OCI-LY7 (cell line): ENCODE measurements around the gene DCDC2C. TPM values are rescaled to one million over a fixed set of nuclear protein-coding genes. Genes with fewer than 3 reads are reported as not detected.

Experiments
- BruUV-seq: library from RNA; stranded (reverse); fragments of 400-500 nt; replicated peaks from 2 replicates; lab custom pipeline; 2021; lab: Mats Ljungman, UMichigan
- CTCF ChIA-PET: fragments of 300-600 bp; sonication (Branson Sonifier 250); formaldehyde crosslinking; loops from one replicate; lab custom pipeline; 2022; ENCODE audit warnings: antibody characterized with exemption; ENCODE audit not compliant: unreplicated experiment; lab: Charles Lee
- POLR2A ChIA-PET: fragments of 300-600 bp; sonication (Branson Sonifier 250); formaldehyde crosslinking; loops from one replicate; lab custom pipeline; 2022; ENCODE audit warnings: antibody characterized with exemption; lab: Charles Lee
- DNase-seq: peaks from one replicate; pipeline ENCODE4 v3.0.0-alpha.2; 2015; ENCODE audit warnings: low spot score
- H2AFZ ChIP-seq: fragments of 200-600 bp; sonication (generic), shearing (Covaris generic); 2 replicates; pipeline ENCODE4 v1.6.1; 2014; ENCODE audit warnings: mild to moderate bottlenecking, antibody characterized with exemption, low read length, moderate library complexity
- H3K27ac ChIP-seq: fragments of 200-600 bp; sonication (generic); 2 replicates; pipeline ENCODE4 v1.5.1; 2014; ENCODE audit warnings: mixed run types, low read depth, mild to moderate bottlenecking, moderate library complexity, low read length, inconsistent platforms; ENCODE audit not compliant: poor library complexity, severe bottlenecking
- H3K36me3 ChIP-seq: fragments of 200-600 bp; sonication (generic); 2 replicates; pipeline ENCODE4 v1.6.1; 2014; ENCODE audit warnings: mild to moderate bottlenecking, antibody characterized with exemption, low read length, moderate library complexity, mixed read lengths; ENCODE audit not compliant: insufficient read depth
- H3K4me1 ChIP-seq: fragments of 200-600 bp; sonication (generic); 2 replicates; pipeline ENCODE4 v1.5.1; 2014; ENCODE audit warnings: mild to moderate bottlenecking, low read length; ENCODE audit not compliant: insufficient read depth, poor library complexity, severe bottlenecking
- H3K4me2 ChIP-seq: fragments of 200-600 bp; sonication (generic); 2 replicates; pipeline ENCODE4 v1.6.1; 2014; ENCODE audit warnings: mild to moderate bottlenecking, low read length
- H3K4me3 ChIP-seq: fragments of 200-600 bp; sonication (generic); 2 replicates; pipeline ENCODE4 v1.5.1; 2014; ENCODE audit warnings: mild to moderate bottlenecking, low read depth, low read length; ENCODE audit not compliant: poor library complexity, severe bottlenecking
- H3K79me2 ChIP-seq: fragments of 200-600 bp; sonication (generic); 2 replicates; pipeline ENCODE4 v1.6.1; 2016; ENCODE audit warnings: low read depth, mild to moderate bottlenecking, low read length, moderate library complexity, mixed read lengths; ENCODE audit not compliant: insufficient read depth
- H3K9me2 ChIP-seq: fragments of 200-600 bp; sonication (generic); 2 replicates; pipeline ENCODE4 v1.6.1; 2016; ENCODE audit warnings: mild to moderate bottlenecking, low read length, mixed read lengths; ENCODE audit not compliant: insufficient read depth
- H3K9me3 ChIP-seq: fragments of 200-600 bp; sonication (generic); 2 replicates; pipeline ENCODE4 v1.6.1; 2014; ENCODE audit warnings: mild to moderate bottlenecking, mixed run types, low read length, mixed read lengths
- H4K20me1 ChIP-seq: fragments of 200-600 bp; sonication (generic); 2 replicates; pipeline ENCODE4 v1.6.1; 2014; ENCODE audit warnings: mild to moderate bottlenecking, antibody characterized with exemption, low read length, moderate library complexity, mixed read lengths; ENCODE audit not compliant: insufficient read depth
- EZH2phosphoT487 ChIP-seq: fragments of 200-600 bp; sonication (generic); IDR thresholded peaks from 2 replicates; pipeline ENCODE4 v1.6.1; 2018; ENCODE audit warnings: low read depth, borderline replicate concordance, mild to moderate bottlenecking, mixed run types, antibody characterized with exemption, low read length, moderate library complexity, mixed read lengths
- intact Hi-C: fragments of 100-400 bp; cut with micrococcal nuclease; formaldehyde crosslinking; loops from one replicate; pipeline ENCODE4 v1.10.0; 2022; ENCODE audit not compliant: unreplicated experiment
- total RNA-seq, 2 experiments: library from RNA; depleted of rRNA in 1 of 2; stranded (reverse); fragments of >200 nt in 1 of 2; shearing (Covaris generic) in 1 of 2; gene quantifications; 2 replicates each; pipeline ENCODE4 v1.2.3, GENCODE V29; 2014 to 2022
- TF ChIP-seq, protein P1 (sequence below): fragments of 200-600 bp; sonication (generic); conservative IDR thresholded peaks from 2 replicates; pipeline ENCODE4 v1.5.1; 2014; ENCODE audit warnings: mild to moderate bottlenecking, antibody characterized with exemption, low read length, moderate library complexity, mixed read lengths

Gene DCDC2C
- total RNA-seq, 2 experiments from 2014 or later, result not detected

- ChIA-PET POLR2A (no interaction called here), CTCF (no interaction called here)
- no peaks in the 10 kb centered on the region for H3K9me2 ChIP-seq
- H3K4me3 ChIP-seq, result no peak overlapping the region
- no TSS peak for BruUV-seq
- intact Hi-C loops, result no loop called here
- H3K36me3 ChIP-seq, result no peaks in the 10 kb centered on the region
- no peaks in the 10 kb centered on the region for H3K4me1 ChIP-seq
- no peak overlapping the region for H3K4me2 ChIP-seq
- H3K27ac ChIP-seq, result no peak overlapping the region
- no peaks in the 10 kb centered on the region for H3K79me2 ChIP-seq
- no peaks in the 10 kb centered on the region for H4K20me1 ChIP-seq
- H3K9me3 ChIP-seq, result no peaks in the 10 kb centered on the region
- no peak for DNase-seq
- TF ChIP-seq, protein P1, sequence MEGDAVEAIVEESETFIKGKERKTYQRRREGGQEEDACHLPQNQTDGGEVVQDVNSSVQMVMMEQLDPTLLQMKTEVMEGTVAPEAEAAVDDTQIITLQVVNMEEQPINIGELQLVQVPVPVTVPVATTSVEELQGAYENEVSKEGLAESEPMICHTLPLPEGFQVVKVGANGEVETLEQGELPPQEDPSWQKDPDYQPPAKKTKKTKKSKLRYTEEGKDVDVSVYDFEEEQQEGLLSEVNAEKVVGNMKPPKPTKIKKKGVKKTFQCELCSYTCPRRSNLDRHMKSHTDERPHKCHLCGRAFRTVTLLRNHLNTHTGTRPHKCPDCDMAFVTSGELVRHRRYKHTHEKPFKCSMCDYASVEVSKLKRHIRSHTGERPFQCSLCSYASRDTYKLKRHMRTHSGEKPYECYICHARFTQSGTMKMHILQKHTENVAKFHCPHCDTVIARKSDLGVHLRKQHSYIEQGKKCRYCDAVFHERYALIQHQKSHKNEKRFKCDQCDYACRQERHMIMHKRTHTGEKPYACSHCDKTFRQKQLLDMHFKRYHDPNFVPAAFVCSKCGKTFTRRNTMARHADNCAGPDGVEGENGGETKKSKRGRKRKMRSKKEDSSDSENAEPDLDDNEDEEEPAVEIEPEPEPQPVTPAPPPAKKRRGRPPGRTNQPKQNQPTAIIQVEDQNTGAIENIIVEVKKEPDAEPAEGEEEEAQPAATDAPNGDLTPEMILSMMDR, result no peak
- TF ChIP-seq EZH2phosphoT487, result no peak
- H2AFZ ChIP-seq, result no peak overlapping the region
Observed at GRCh38 chr2:3755277-3755676, 51.9 kb downstream of the DCDC2C start.

DNA sequence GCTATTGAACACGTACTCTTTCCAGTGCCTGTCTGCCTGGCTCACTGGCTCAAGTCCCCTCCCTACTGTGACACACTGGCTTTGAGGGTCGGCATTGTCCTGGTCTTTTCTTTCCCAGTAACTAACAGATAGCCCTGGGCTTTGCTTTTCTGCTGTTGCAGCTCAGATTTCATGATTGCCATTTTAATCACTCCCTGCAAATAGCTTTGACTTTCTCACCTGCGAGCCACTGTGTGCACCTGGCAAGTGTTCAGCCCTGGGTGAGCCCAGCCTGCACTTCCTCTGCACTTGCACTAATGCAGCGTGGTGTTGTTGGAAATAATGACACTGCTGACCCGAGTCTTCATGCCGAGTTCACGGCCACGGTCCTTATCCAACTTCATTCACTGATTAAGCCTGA is 52.9 kb downstream of the DCDC2C start:
- H3K79me2 ChIP-seq, result no peaks in the 10 kb centered on the region
- no peak for DNase-seq
- intact Hi-C loops, result no loop called here
- H3K27ac ChIP-seq, result no peak overlapping the region
- POLR2A ChIA-PET, result no interaction called here
- H3K4me2 ChIP-seq, result no peak overlapping the region
- TF ChIP-seq EZH2phosphoT487, result no peak
- TF ChIP-seq, protein P1, result no peak
- no TSS peak for BruUV-seq
- no peak overlapping the region for H2AFZ ChIP-seq
- no peaks in the 10 kb centered on the region for H3K36me3 ChIP-seq
- no peaks in the 10 kb centered on the region for H3K9me2 ChIP-seq
- no peaks in the 10 kb centered on the region for H4K20me1 ChIP-seq
- no peak overlapping the region for H3K4me3 ChIP-seq
- CTCF ChIA-PET, result no interaction called here
- H3K9me3 ChIP-seq, result no peaks in the 10 kb centered on the region
- no peaks in the 10 kb centered on the region for H3K4me1 ChIP-seq

DNA sequence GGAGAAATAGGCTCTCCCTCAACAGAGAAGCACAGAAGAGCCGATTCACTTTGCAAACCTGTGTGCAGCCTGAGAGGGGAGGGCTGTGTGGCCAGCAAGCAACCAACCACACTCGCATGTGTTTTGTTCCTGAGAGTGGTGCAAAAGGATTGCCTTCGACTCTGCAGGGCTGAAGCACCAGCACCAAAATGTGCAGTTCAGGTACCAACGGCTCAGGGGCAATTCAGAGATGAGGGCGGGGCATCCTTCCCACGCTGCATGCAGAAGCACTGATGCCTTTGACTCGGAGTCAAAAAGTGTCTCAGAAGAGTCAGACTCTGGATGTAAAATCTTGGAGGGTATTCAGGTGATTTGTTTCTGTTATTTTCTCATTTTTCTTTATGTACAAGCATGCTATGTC is 55.5 kb downstream of the DCDC2C start:
- H3K79me2 ChIP-seq, result no peaks in the 10 kb centered on the region
- ChIA-PET POLR2A (no interaction called here), CTCF (no interaction called here)
- H2AFZ ChIP-seq, result no peak overlapping the region
- H3K4me1 ChIP-seq, result no peaks in the 10 kb centered on the region
- no peaks in the 10 kb centered on the region for H3K9me2 ChIP-seq
- H4K20me1 ChIP-seq, result no peaks in the 10 kb centered on the region
- TF ChIP-seq, protein P1, result no peak
- TF ChIP-seq EZH2phosphoT487, result no peak
- BruUV-seq, result no TSS peak
- no peak overlapping the region for H3K27ac ChIP-seq
- no peaks in the 10 kb centered on the region for H3K36me3 ChIP-seq
- no peak overlapping the region for H3K4me3 ChIP-seq
- intact Hi-C loops, result no loop called here
- DNase-seq, result no peak
- no peaks in the 10 kb centered on the region for H3K9me3 ChIP-seq
- H3K4me2 ChIP-seq, result no peak overlapping the region
